Breast epithelium (tissue), 4 donors: ENCODE data around the gene SEMA3C. TPM values are rescaled to one million over a fixed set of nuclear protein-coding genes. Genes with fewer than 3 reads are reported as not detected.

ENCODE experiments used
- DNase-seq, 2 donors: peaks; one replicate each; pipeline ENCODE4 v3.0.0-alpha.2; 2019; ENCODE audit warnings: low spot score in 2 of 2
- H3K27ac ChIP-seq, 2 donors: fragments of 200-600 bp; sonication (generic) in 1 of 2; one replicate each; pipeline ENCODE4 v1.5.1; 2016 to 2019; ENCODE audit warnings: mild to moderate bottlenecking in 1 of 2
- H3K27me3 ChIP-seq, 2 donors: fragments of 200-600 bp; sonication (generic) in 1 of 2; one replicate each; pipeline versions ENCODE4 v1.5.1 to v1.6.0; 2017 to 2019; ENCODE audit warnings: control low read depth in 1 of 2, mild to moderate bottlenecking in 1 of 2
- H3K36me3 ChIP-seq: fragments of 200-600 bp; one replicate; pipeline ENCODE4 v1.5.1; 2019
- H3K4me1 ChIP-seq, 2 donors: fragments of 200-600 bp; sonication (generic); one replicate each; pipeline ENCODE4 v1.5.1; 2016 to 2019; ENCODE audit warnings: control low read depth in 1 of 2
- H3K4me3 ChIP-seq, 3 donors: fragments of 200-600 bp; sonication (generic); 1 replicate in 2 of 3; 2 replicates in 1 of 3; pipeline ENCODE4 v1.5.1; 2016 to 2019; ENCODE audit warnings: mild to moderate bottlenecking in 3 of 3, moderate library complexity in 2 of 3
- H3K9me3 ChIP-seq, 2 donors: fragments of 200-600 bp; sonication (generic) in 1 of 2; one replicate each; pipeline ENCODE4 v1.5.1; 2016 to 2019; ENCODE audit warnings: control low read depth in 1 of 2
- POLR2A ChIP-seq: fragments of 450-650 bp; IDR thresholded peaks from one replicate; pipeline ENCODE4 v1.6.1; 2016; ENCODE audit warnings: antibody characterized with exemption, mild to moderate bottlenecking, moderate library complexity
- POLR2AphosphoS5 ChIP-seq, 3 donors: sonication (generic); formaldehyde crosslinking; IDR thresholded peaks; one replicate each; pipeline ENCODE4 v1.6.1; 2017; ENCODE audit warnings: antibody characterized with exemption in 3 of 3
- intact Hi-C: fragments of 100-400 bp; cut with DNase I; formaldehyde crosslinking; loops from one replicate; pipeline ENCODE4 v1.15.1; 2023; ENCODE audit warnings: low total_unique reads
- total RNA-seq, 3 donors: library from RNA; depleted of rRNA; stranded (reverse); fragments of >200 nt; gene quantifications; one replicate each; pipeline ENCODE4 v1.1.0, GENCODE V29; 2016
- TF ChIP-seq, protein P1 (sequence below), 3 donors: fragments of 450-650 bp; IDR thresholded peaks; one replicate each; pipeline ENCODE4 v1.5.1; 2016 to 2017; ENCODE audit warnings: antibody characterized with exemption in 3 of 3, mild to moderate bottlenecking in 3 of 3, moderate library complexity in 3 of 3

The SEMA3C gene
- total RNA-seq, 3 donors from 2014 or later: 67.5 to 157 (median 108) TPM

DNA sequence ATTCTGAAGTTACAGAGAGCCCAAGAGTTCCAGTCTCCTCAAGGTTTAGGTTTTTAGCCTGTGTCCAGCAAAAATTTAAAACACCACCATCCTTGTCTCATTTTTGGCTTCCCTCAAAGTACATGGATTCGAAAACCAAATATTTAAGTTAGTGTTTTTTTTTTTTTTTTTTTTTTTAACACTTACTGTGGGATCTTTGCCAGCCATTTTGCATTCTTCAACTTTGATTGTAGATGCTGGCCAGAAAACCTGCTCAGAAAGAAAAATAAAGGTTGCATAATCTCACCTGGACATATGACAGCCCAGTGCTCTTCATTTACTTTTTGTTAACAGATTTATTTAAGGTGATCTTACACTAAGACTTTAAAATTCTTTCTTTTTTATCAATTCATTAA, 91.6 kb downstream of the SEMA3C start:
- peaks cover 0 to 3% of the 10 kb centered on the region in 2 donors for H3K4me1 ChIP-seq
- no peaks in the 10 kb centered on the region for H3K36me3 ChIP-seq
- DNase-seq: no peak
- H3K27me3 ChIP-seq: no peaks in the 10 kb centered on the region
- H3K4me3 ChIP-seq: no peak overlapping the region
- no peaks in the 10 kb centered on the region for H3K9me3 ChIP-seq
- TF ChIP-seq, protein P1, sequence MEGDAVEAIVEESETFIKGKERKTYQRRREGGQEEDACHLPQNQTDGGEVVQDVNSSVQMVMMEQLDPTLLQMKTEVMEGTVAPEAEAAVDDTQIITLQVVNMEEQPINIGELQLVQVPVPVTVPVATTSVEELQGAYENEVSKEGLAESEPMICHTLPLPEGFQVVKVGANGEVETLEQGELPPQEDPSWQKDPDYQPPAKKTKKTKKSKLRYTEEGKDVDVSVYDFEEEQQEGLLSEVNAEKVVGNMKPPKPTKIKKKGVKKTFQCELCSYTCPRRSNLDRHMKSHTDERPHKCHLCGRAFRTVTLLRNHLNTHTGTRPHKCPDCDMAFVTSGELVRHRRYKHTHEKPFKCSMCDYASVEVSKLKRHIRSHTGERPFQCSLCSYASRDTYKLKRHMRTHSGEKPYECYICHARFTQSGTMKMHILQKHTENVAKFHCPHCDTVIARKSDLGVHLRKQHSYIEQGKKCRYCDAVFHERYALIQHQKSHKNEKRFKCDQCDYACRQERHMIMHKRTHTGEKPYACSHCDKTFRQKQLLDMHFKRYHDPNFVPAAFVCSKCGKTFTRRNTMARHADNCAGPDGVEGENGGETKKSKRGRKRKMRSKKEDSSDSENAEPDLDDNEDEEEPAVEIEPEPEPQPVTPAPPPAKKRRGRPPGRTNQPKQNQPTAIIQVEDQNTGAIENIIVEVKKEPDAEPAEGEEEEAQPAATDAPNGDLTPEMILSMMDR (IDR thresholded peaks at IDR 0.05): no peak
- no peak for TF ChIP-seq POLR2AphosphoS5 (IDR thresholded peaks at IDR 0.05)
- TF ChIP-seq POLR2A: no peak
- peak overlapping the region; percentile 59 to 78 for H3K27ac ChIP-seq
- intact Hi-C loops: no loop called here

DNA sequence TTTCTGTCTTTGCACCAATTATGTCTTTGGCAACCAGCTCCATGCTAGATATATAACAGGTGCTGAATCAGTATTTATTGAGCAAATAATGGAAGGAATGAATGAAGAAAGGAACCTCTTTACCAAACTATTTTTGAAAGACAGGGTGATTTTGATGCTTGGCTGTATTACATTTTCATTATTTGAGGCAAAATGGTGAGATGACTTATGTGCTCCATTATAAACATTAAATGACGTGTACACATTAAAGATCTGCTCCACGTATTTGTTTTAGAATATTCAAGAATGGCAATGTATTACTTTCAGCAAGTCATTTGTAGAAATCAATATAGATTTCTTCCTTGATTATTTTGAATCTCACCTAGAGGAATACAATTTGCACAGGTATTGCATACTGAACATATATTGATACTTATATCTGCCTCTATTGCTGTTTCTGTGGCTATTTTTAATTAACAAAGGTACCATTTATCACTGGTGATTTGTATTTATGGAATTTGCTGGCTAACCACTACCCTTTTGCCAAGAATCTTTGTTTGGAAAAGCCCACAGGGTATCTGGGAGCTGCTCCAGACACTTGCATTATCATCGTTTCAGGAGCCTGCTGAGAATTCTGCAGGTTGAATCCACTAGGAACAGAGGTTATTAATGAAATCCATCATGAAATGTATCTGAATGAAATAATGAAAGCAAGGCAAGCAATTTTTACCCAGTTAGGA, 92.2 kb downstream of the SEMA3C start:
- Histone ChIP-seq H3K9me3 (no peaks in the 10 kb centered on the region), H3K4me3 (no peak overlapping the region), H3K27ac (peak overlapping the region; percentile 59 to 78), H3K36me3 (no peaks in the 10 kb centered on the region), H3K4me1 (peaks cover 0 to 3% of the 10 kb centered on the region in 2 donors), H3K27me3 (no peaks in the 10 kb centered on the region)
- intact Hi-C loops: no loop called here
- TF ChIP-seq POLR2AphosphoS5 (IDR thresholded peaks at IDR 0.05) (no peak), POLR2A (no peak)
- TF ChIP-seq, protein P1 (IDR thresholded peaks at IDR 0.05): no peak
- peak in 1 of 2 donors; percentile 67 for DNase-seq

DNA sequence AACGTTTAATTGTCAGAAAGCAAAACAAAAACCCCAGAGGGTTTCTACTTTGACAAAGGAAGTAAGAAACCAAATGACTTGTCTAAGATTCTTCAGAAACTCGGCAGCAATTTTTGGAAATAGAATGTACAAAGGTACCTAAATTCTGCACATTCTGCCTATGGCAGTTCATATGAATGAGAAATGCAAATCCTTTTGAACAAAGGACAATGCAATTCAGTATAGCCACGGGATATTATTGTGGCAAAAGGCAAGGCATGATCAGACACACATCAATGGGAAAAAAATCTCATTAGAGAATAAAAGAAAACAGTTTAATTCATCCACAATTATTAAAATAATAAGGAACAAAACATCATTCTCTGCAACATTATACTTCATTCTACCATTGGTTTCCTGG, 93.4 kb downstream of the SEMA3C start:
- Histone ChIP-seq H3K36me3 (no peaks in the 10 kb centered on the region), H3K4me1 (peaks cover 0 to 3% of the 10 kb centered on the region in 2 donors), H3K4me3 (no peak overlapping the region), H3K27me3 (no peaks in the 10 kb centered on the region), H3K9me3 (no peaks in the 10 kb centered on the region), H3K27ac (peak overlapping the region; percentile 47 to 78)
- no peak for TF ChIP-seq POLR2A
- TF ChIP-seq, protein P1 (IDR thresholded peaks at IDR 0.05): no peak
- TF ChIP-seq POLR2AphosphoS5 (IDR thresholded peaks at IDR 0.05): no peak
- intact Hi-C loops: no loop called here
- DNase-seq: no peak

DNA sequence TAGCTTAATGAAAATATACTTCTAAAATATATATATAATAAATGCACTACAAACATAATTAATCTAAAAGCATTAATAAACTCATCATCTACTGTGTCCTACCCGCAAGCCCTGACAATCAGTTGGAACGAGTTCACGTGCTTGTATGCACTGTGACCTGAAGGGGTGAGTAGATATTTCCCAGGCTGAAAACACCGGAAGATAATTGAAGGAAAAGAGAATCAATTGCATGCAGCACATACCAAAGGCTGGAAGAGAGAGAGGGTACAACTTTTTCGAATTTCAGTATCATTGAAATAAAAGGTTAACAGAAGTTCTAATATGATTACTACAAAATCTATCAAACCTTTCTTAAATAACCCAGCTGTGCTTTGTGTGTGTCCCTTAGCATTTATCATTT, 94.6 kb downstream of the SEMA3C start:
- H3K4me1 ChIP-seq: peaks cover 0 to 3% of the 10 kb centered on the region in 2 donors

DNA sequence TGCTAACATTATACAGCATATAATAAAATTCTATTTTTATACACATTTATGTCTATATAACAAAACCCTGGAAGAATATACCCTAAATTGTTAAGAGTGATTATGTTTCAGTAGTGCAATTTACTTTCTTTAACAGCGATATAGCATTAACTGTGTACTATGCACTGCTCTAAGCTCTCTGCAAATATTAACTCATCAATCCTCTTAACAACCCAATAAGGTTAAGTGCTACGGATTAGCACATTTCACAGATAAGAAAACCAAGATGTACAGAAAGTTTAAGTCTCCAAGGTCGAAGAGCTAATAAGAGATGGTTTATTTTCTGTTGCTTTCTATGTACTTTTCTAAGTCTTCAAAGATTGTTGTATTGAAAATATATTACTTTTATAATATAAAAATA, 95.8 kb downstream of the SEMA3C start:
- intact Hi-C loops: no loop called here
- Histone ChIP-seq H3K4me1 (peaks cover 0 to 3% of the 10 kb centered on the region in 2 donors), H3K9me3 (no peaks in the 10 kb centered on the region), H3K27ac (no peak overlapping the region), H3K36me3 (no peaks in the 10 kb centered on the region), H3K4me3 (no peak overlapping the region), H3K27me3 (no peaks in the 10 kb centered on the region)
- no peak for TF ChIP-seq POLR2AphosphoS5 (IDR thresholded peaks at IDR 0.05)
- TF ChIP-seq POLR2A: no peak
- TF ChIP-seq, protein P1 (IDR thresholded peaks at IDR 0.05): no peak
- no peak for DNase-seq

More for the DNA sequence above, 94.6 kb downstream of the SEMA3C start:
- no peaks in the 10 kb centered on the region for H3K9me3 ChIP-seq
- no peak for DNase-seq
- H3K4me3 ChIP-seq: no peak overlapping the region
- H3K36me3 ChIP-seq: no peaks in the 10 kb centered on the region
- TF ChIP-seq POLR2A (no peak), POLR2AphosphoS5 (IDR thresholded peaks at IDR 0.05) (no peak)
- TF ChIP-seq, protein P1 (IDR thresholded peaks at IDR 0.05): no peak
- intact Hi-C loops: no loop called here
- peak overlapping the region in 1 of 2 donors; percentile 47 for H3K27ac ChIP-seq
- no peaks in the 10 kb centered on the region for H3K27me3 ChIP-seq
